ENCODE data around the gene USP9X.
"Not testable (repeated sequence)": the region's sequence is repeated elsewhere in the genome, so short reads cannot be mapped to it uniquely, and the experiment has no call there.

USP9X gene

GRCh38 chrX:41085878-41086626 is 807 bp downstream of the USP9X start:
- DNase-seq, result peak; percentile 80

GRCh38 chrX:41086627-41086932 is 1.3 kb downstream of the USP9X start:
- DNase-seq, result no peak

GRCh38 chrX:41087201-41087600 is 2.0 kb downstream of the USP9X start:
- no peak for DNase-seq

- DNase-seq, result no peak
These were observed 5.5 kb downstream of the USP9X start for GRCh38 chrX:41090568-41091238.

- DNase-seq, result no peak
These were observed 7.5 kb downstream of the USP9X start for GRCh38 chrX:41092776-41093175.

GRCh38 chrX:41095174-41095573 is 9.9 kb downstream of the USP9X start:
- DNase-seq, result no peak

- DNase-seq, result no peak
These were observed 10.7 kb downstream of the USP9X start for GRCh38 chrX:41095908-41096307.

GRCh38 chrX:41096339-41096955 is 11.2 kb downstream of the USP9X start:
- DNase-seq, result no peak

GRCh38 chrX:41097326-41097725 is 12.1 kb downstream of the USP9X start:
- DNase-seq, result no peak

- DNase-seq, result no peak
These were observed 15.0 kb downstream of the USP9X start for GRCh38 chrX:41100200-41100599.

GRCh38 chrX:41100819-41101218 is 15.6 kb downstream of the USP9X start:
- no peak for DNase-seq

- DNase-seq, result no peak
These were observed 19.8 kb downstream of the USP9X start for GRCh38 chrX:41105005-41105404.

GRCh38 chrX:41106257-41106656 is 21.0 kb downstream of the USP9X start:
- DNase-seq, result not testable (repeated sequence)

GRCh38 chrX:41108007-41108406 is 22.8 kb downstream of the USP9X start:
- DNase-seq, result no peak

- DNase-seq, result no peak
These were observed 23.4 kb downstream of the USP9X start for GRCh38 chrX:41108463-41109205.

- no peak for DNase-seq
These were observed 25.8 kb downstream of the USP9X start for GRCh38 chrX:41110801-41111625.

- DNase-seq, result peak; percentile 33
These were observed 29.8 kb downstream of the USP9X start for GRCh38 chrX:41115104-41115425.

- DNase-seq, result no peak
These were observed 31.7 kb downstream of the USP9X start for GRCh38 chrX:41116948-41117347.

- no peak for DNase-seq
These were observed 32.9 kb downstream of the USP9X start for GRCh38 chrX:41118156-41118555.

GRCh38 chrX:41119803-41120202 is 34.6 kb downstream of the USP9X start:
- DNase-seq, result no peak

GRCh38 chrX:41121766-41122165 is 36.5 kb downstream of the USP9X start:
- no peak for DNase-seq

GRCh38 chrX:41122664-41123257 is 37.5 kb downstream of the USP9X start:
- DNase-seq, result no peak
